H1 (cell line): ENCODE data around the gene FOXA2. TPM values are rescaled to one million over a fixed set of nuclear protein-coding genes. Genes with fewer than 3 reads are reported as not detected.

ENCODE experiments used
- CTCF ChIA-PET: fragments of 300-600 bp; sonication (Branson Sonifier 250); formaldehyde crosslinking; loops from one replicate; lab custom pipeline; 2021; ENCODE audit not compliant: partially characterized antibody; lab: Charles Lee
- POLR2A ChIA-PET: fragments of 300-600 bp; sonication (Branson Sonifier 250); formaldehyde crosslinking; loops from one replicate; lab custom pipeline; 2021; ENCODE audit warnings: inconsistent platforms; ENCODE audit not compliant: partially characterized antibody; lab: Charles Lee
- DNase-seq, 2 experiments: peaks; one replicate each; pipeline versions ENCODE4 v3.0.0 to v3.0.0-alpha.2; 2010 to 2022; ENCODE audit warnings: low spot score in 2 of 2, low read depth in 1 of 2, mixed read lengths in 1 of 2
- FAIRE-seq: peaks from 2 replicates; lab custom pipeline; 2011; peaks lifted over from hg19 to GRCh38; lab: Jason Lieb, UNC
- H2AFZ ChIP-seq: 2 replicates; pipeline ENCODE4 v1.8.1; 2012; ENCODE audit warnings: low read length, inconsistent platforms
- H2AK5ac ChIP-seq: 2 replicates; pipeline ENCODE4 v1.6.1; 2013; ENCODE audit warnings: low read depth, low read length
- H2BK120ac ChIP-seq: replicated peaks from 2 replicates; pipeline ENCODE3; 2013; ENCODE audit warnings: low read depth, low read length, inconsistent platforms
- H2BK12ac ChIP-seq: 2 replicates; pipeline ENCODE4 v1.6.1; 2013; ENCODE audit warnings: low read depth, low read length
- H2BK15ac ChIP-seq: 2 replicates; pipeline ENCODE4 v1.6.1; 2013; ENCODE audit warnings: low read length
- H2BK20ac ChIP-seq: 2 replicates; pipeline ENCODE4 v1.6.1; 2013; ENCODE audit warnings: low read length
- H2BK5ac ChIP-seq: 2 replicates; pipeline ENCODE4 v1.6.1; 2013; ENCODE audit warnings: low read depth, low read length
- H3K14ac ChIP-seq: 2 replicates; pipeline ENCODE4 v1.6.1; 2013; ENCODE audit warnings: inconsistent platforms; ENCODE audit not compliant: insufficient read length
- H3K18ac ChIP-seq: 2 replicates; pipeline ENCODE4 v1.6.1; 2013; ENCODE audit warnings: low read length; ENCODE audit errors: extremely low read depth
- H3K23ac ChIP-seq: 2 replicates; pipeline ENCODE4 v1.6.1; 2013; ENCODE audit warnings: inconsistent platforms; ENCODE audit not compliant: insufficient read length
- H3K23me2 ChIP-seq: 2 replicates; pipeline ENCODE4 v1.6.1; 2013; ENCODE audit warnings: low read depth, low read length
- H3K27ac ChIP-seq: 2 replicates; pipeline ENCODE4 v1.6.1; 2011; ENCODE audit warnings: low read depth, low read length, inconsistent platforms
- H3K27me3 ChIP-seq, 4 experiments: replicated peaks in 1 of 4; 1 replicate in 1 of 4; 2 replicates in 3 of 4; pipeline versions ENCODE4 v1.6.1 to v1.8.1; 2011 to 2013; ENCODE audit warnings: low read length in 3 of 4, mild to moderate bottlenecking in 3 of 4, inconsistent platforms in 2 of 4, mixed read lengths in 2 of 4, moderate library complexity in 1 of 4; ENCODE audit not compliant: control insufficient read depth in 3 of 4, insufficient read depth in 3 of 4; ENCODE audit errors: extremely low read depth in 1 of 4
- H3K36me3 ChIP-seq, 4 experiments: 2 replicates each; pipeline versions ENCODE4 v1.6.1 to v1.8.1; 2011 to 2013; ENCODE audit warnings: mild to moderate bottlenecking in 4 of 4, low read length in 3 of 4, moderate library complexity in 2 of 4, control low read depth in 1 of 4, inconsistent platforms in 1 of 4; ENCODE audit not compliant: insufficient read depth in 4 of 4, control insufficient read depth in 2 of 4
- H3K4ac ChIP-seq: replicated peaks from 2 replicates; pipeline ENCODE3; 2013; ENCODE audit warnings: low read length, low read depth, mixed read lengths, inconsistent platforms; ENCODE audit not compliant: insufficient read length
- H3K4me1 ChIP-seq, 4 experiments: replicated peaks in 1 of 4; 1 replicate in 1 of 4; 2 replicates in 3 of 4; pipeline versions ENCODE4 v1.6.1 to v1.8.1; 2011 to 2013; ENCODE audit warnings: low read length in 3 of 4, inconsistent platforms in 2 of 4, mixed read lengths in 1 of 4; ENCODE audit not compliant: insufficient read depth in 4 of 4, control insufficient read depth in 3 of 4
- H3K4me2 ChIP-seq, 2 experiments: 2 replicates each; pipeline versions ENCODE4 v1.6.1 to v1.8.1; 2011 to 2013; ENCODE audit warnings: low read depth in 2 of 2, low read length in 2 of 2, control low read depth in 1 of 2, inconsistent platforms in 1 of 2, mild to moderate bottlenecking in 1 of 2; ENCODE audit not compliant: insufficient read depth in 1 of 2
- H3K4me3 ChIP-seq, 4 experiments: fragments of 200-600, 300-600 bp in 1 of 4; sonication (generic), shearing (Covaris generic), sonication (Bioruptor Twin) in 1 of 4; 2 replicates each; pipeline versions ENCODE4 v1.5.1 to v1.8.1; 2011 to 2016; ENCODE audit warnings: low read length in 4 of 4, low read depth in 3 of 4, control low read depth in 2 of 4, inconsistent platforms in 2 of 4, mild to moderate bottlenecking in 2 of 4, mixed read lengths in 1 of 4, moderate library complexity in 1 of 4; ENCODE audit not compliant: insufficient read depth in 2 of 4; ENCODE audit errors: extremely low read depth in 1 of 4
- H3K56ac ChIP-seq: replicated peaks from 2 replicates; pipeline ENCODE3; 2013; ENCODE audit warnings: low read depth, mild to moderate bottlenecking, mixed read lengths, low read length, inconsistent platforms; ENCODE audit not compliant: insufficient read length
- H3K79me1 ChIP-seq: 2 replicates; pipeline ENCODE4 v1.6.1; 2013; ENCODE audit warnings: low read depth, low read length, control low read depth
- H3K79me2 ChIP-seq, 2 experiments: 2 replicates each; pipeline versions ENCODE4 v1.6.1 to v1.8.1; 2012 to 2013; ENCODE audit warnings: low read length in 2 of 2, mild to moderate bottlenecking in 2 of 2, inconsistent platforms in 1 of 2; ENCODE audit not compliant: insufficient read depth in 2 of 2, control insufficient read depth in 1 of 2
- H3K9ac ChIP-seq, 4 experiments: replicated peaks in 1 of 4; 1 replicate in 1 of 4; 2 replicates in 3 of 4; pipeline versions ENCODE4 v1.6.1 to v1.8.1; 2011 to 2013; ENCODE audit warnings: low read depth in 3 of 4, low read length in 3 of 4, control low read depth in 2 of 4, mild to moderate bottlenecking in 2 of 4, moderate library complexity in 2 of 4, inconsistent platforms in 1 of 4; ENCODE audit errors: extremely low read depth in 1 of 4
- H3K9me3 ChIP-seq, 2 experiments: 2 replicates each; pipeline versions ENCODE4 v1.6.1 to v1.8.1; 2012 to 2013; ENCODE audit warnings: mild to moderate bottlenecking in 2 of 2, moderate library complexity in 2 of 2, control low read depth in 1 of 2, inconsistent platforms in 1 of 2, low read depth in 1 of 2, low read length in 1 of 2, mixed read lengths in 1 of 2; ENCODE audit not compliant: insufficient read depth in 2 of 2
- H4K20me1 ChIP-seq, 2 experiments: replicated peaks in 1 of 2; 2 replicates each; pipeline versions ENCODE3 to v1.8.1; 2011 to 2013; ENCODE audit warnings: inconsistent platforms in 2 of 2, low read length in 2 of 2, mild to moderate bottlenecking in 1 of 2; ENCODE audit not compliant: insufficient read depth in 2 of 2, control insufficient read depth in 1 of 2
- H4K5ac ChIP-seq: 2 replicates; pipeline ENCODE4 v1.6.1; 2013; ENCODE audit warnings: low read length, low read depth, mixed read lengths, inconsistent platforms; ENCODE audit not compliant: insufficient read length
- H4K8ac ChIP-seq: 2 replicates; pipeline ENCODE4 v1.8.0; 2013; ENCODE audit warnings: mild to moderate bottlenecking, moderate library complexity, low read length, inconsistent platforms; ENCODE audit not compliant: insufficient read depth; ENCODE audit errors: extremely low read depth
- H4K91ac ChIP-seq: replicated peaks from 2 replicates; pipeline ENCODE3; 2013; ENCODE audit warnings: low read length, mixed read lengths, inconsistent platforms; ENCODE audit not compliant: insufficient read length
- RAD21 ChIP-seq, 2 experiments: IDR thresholded peaks in 1 of 2; conservative IDR thresholded peaks in 1 of 2; 2 replicates each; pipeline ENCODE4 v1.6.1; 2011; ENCODE audit warnings: low read depth in 2 of 2, low read length in 2 of 2, improper control_type of control experiment in 1 of 2, inconsistent platforms in 1 of 2, mild to moderate bottlenecking in 1 of 2, moderate library complexity in 1 of 2
- RNF2 ChIP-seq: fragments of 200-900, 300-1000 bp; sonication (generic); IDR thresholded peaks from 2 replicates; pipeline ENCODE4 v1.7.1; 2016; ENCODE audit warnings: borderline replicate concordance, low read depth, mild to moderate bottlenecking, antibody characterized with exemption, low read length; ENCODE audit not compliant: poor library complexity, severe bottlenecking; ENCODE audit errors: missing control alignments
- TEAD4 ChIP-seq: IDR thresholded peaks from 2 replicates; pipeline ENCODE4 v1.6.1; 2012; ENCODE audit warnings: low read depth, low read length, inconsistent platforms, mixed read lengths
- whole genome bisulfite sequencing, 2 experiments: shearing (Covaris generic) in 1 of 2; methylation state at CpG; one replicate each; pipeline versions ENCODE4 v1.1.6 to v1.1.7; 2013 to 2015; ENCODE audit warnings: low lambda C conversion rate in 2 of 2, mixed read lengths in 2 of 2, inconsistent platforms in 1 of 2, low coverage in 1 of 2, missing lambda C conversion rate in 1 of 2; ENCODE audit not compliant: insufficient replicate concordance in 2 of 2, insufficient coverage in 1 of 2, insufficient read length in 1 of 2; ENCODE audit errors: extremely low coverage in 1 of 2, missing lambda C conversion rate in 1 of 2; 5-methylcytosine and 5-hydroxymethylcytosine counted together
- polyA plus RNA-seq, 7 experiments: library from polyadenylated mRNA; depleted of rRNA in 3 of 7; stranded (reverse) in 5 of 7; unstranded in 2 of 7; fragments of >200 nt in 5 of 7; fragments of 200-250 nt in 2 of 7; gene quantifications; 1 replicate in 5 of 7; 2 replicates in 1 of 7; 4 replicates in 1 of 7; pipeline versions ENCODE4 v1.2.1 to v1.2.3, GENCODE V29; 2011 to 2013; ENCODE audit warnings: missing spikeins in 2 of 7, mixed read lengths in 2 of 7
- total RNA-seq: library from RNA; stranded (reverse); fragmentation: NEBNext Ultra II Directional; extraction: Animal tissue kit (Norgen Biotek cat#: 25700); gene quantifications from 2 replicates; pipeline ENCODE4 v1.2.1, GENCODE V29; 2021

The FOXA2 gene
- total and polyA plus RNA-seq, 2 of the 8 experiments (the other 6 are each of a cell fraction or from before 2014, with no cell fraction given) = not detected

GRCh38 chr20:22575087-22575721 lies 9.2 kb downstream of the FOXA2 start:
- H3K18ac ChIP-seq = no peak overlapping the region
- H2AFZ ChIP-seq = no peak overlapping the region
- ChIA-PET POLR2A (interaction anchor here (1.2 to 1.3 kb wide), 2 partner anchors 9 to 11 kb away, joined by 3 to 4 read pairs; partner anchors contain the start of gene FOXA2), CTCF (interaction anchor here (0.6 to 8.4 kb wide), 12 partner anchors 10 to 236 kb away, joined by 3 to 69 read pairs (median 3); partner anchors contain the start of gene FOXA2)
- H3K4me3 ChIP-seq = no peak overlapping the region
- no peak for FAIRE-seq
- no peak overlapping the region for H4K8ac ChIP-seq
- H3K9me3 ChIP-seq = no peaks in the 10 kb centered on the region
- H3K4me1 ChIP-seq = peaks cover 14 to 43% (median 21%) of the 10 kb centered on the region in 4 experiments
- H2BK15ac ChIP-seq = no peak overlapping the region
- no peak overlapping the region for H3K56ac ChIP-seq
- H3K27ac ChIP-seq = no peak overlapping the region
- peaks cover 19 to 34% of the 10 kb centered on the region in 2 experiments for H4K20me1 ChIP-seq
- no peak overlapping the region for H4K5ac ChIP-seq
- H3K4ac ChIP-seq = no peak overlapping the region
- DNase-seq = peak in 1 of 2 experiments; percentile 50
- H2BK5ac ChIP-seq = no peak overlapping the region
- peaks cover 0 to 4% (median 0%) of the 10 kb centered on the region in 4 experiments; a peak in 1 of 8 replicates for H3K36me3 ChIP-seq
- no peak overlapping the region for H3K23ac ChIP-seq
- H3K4me2 ChIP-seq = peak overlapping the region in 1 of 2 experiments; percentile 1; a peak in 2 of 4 replicates
- H2AK5ac ChIP-seq = no peak overlapping the region
- H3K9ac ChIP-seq = no peak overlapping the region
- H2BK20ac ChIP-seq = no peak overlapping the region
- no peak for TF ChIP-seq TEAD4
- TF ChIP-seq RNF2 = peak; percentile 29
- TF ChIP-seq RAD21 (IDR thresholded peaks at IDR 0.05 in 1 of 2, conservative IDR thresholded peaks at IDR 0.05 in 1 of 2; ENCODE audit: low read depth in 2 of 2, low read length in 2 of 2) = no peak
- no peaks in the 10 kb centered on the region for H3K79me2 ChIP-seq
- no peak overlapping the region for H2BK12ac ChIP-seq
- H3K27me3 ChIP-seq = peaks cover 92 to 99% (median 97%) of the 10 kb centered on the region in 4 experiments
- H2BK120ac ChIP-seq = no peak overlapping the region
- H3K79me1 ChIP-seq = no peaks in the 10 kb centered on the region
- WGBS, 2 experiments = 2% methylated on average over 9 of the region's 9 CpGs; no CpG with 5 or more reads in 1 of the 2 experiments
- peaks cover 3% of the 10 kb centered on the region; the same call in 1 of the 2 replicates for H3K23me2 ChIP-seq
- H3K14ac ChIP-seq = no peak overlapping the region
- no peak overlapping the region for H4K91ac ChIP-seq
